Vagina (tissue), 2 donors: ENCODE data around the gene POLR2I. TPM values are rescaled to one million over a fixed set of nuclear protein-coding genes. Genes with fewer than 3 reads are reported as not detected.

ENCODE experiments used
- DNase-seq, 2 donors: peaks; one replicate each; pipeline ENCODE4 v3.0.0-alpha.2; 2017; ENCODE audit errors: extremely low spot score in 2 of 2
- H3K27ac ChIP-seq: fragments of 200-600 bp; sonication (generic); one replicate; pipeline ENCODE4 v1.5.1; 2019
- H3K27me3 ChIP-seq: fragments of 200-600 bp; sonication (generic); one replicate; pipeline ENCODE4 v1.5.1; 2019
- H3K36me3 ChIP-seq, 2 donors: fragments of 200-600 bp; sonication (generic); one replicate each; pipeline ENCODE4 v1.5.1; 2017 to 2019
- H3K4me1 ChIP-seq: fragments of 200-600 bp; sonication (generic); one replicate; pipeline ENCODE4 v1.5.1; 2019
- H3K4me3 ChIP-seq, 2 donors: fragments of 200-600 bp; sonication (generic); 1 replicate in 1 of 2; 2 replicates in 1 of 2; pipeline ENCODE4 v1.5.1; 2016 to 2019
- H3K9me3 ChIP-seq: fragments of 200-600 bp; sonication (generic); one replicate; pipeline ENCODE4 v1.5.1; 2019
- CTCF ChIP-seq, 3 experiments: fragments of 450-650 bp in 2 of 3; fragments of 200-600 bp in 1 of 3; sonication (generic) in 1 of 3; IDR thresholded peaks; one replicate each; pipeline ENCODE4 v1.5.1; 2017 to 2019; ENCODE audit warnings: antibody characterized with exemption in 3 of 3, mild to moderate bottlenecking in 2 of 3, moderate library complexity in 2 of 3
- POLR2A ChIP-seq, 2 donors: fragments of 450-650 bp; IDR thresholded peaks; one replicate each; pipeline ENCODE4 v1.6.1; 2017; ENCODE audit warnings: antibody characterized with exemption in 2 of 2, mild to moderate bottlenecking in 2 of 2, moderate library complexity in 2 of 2
- POLR2AphosphoS5 ChIP-seq, 2 donors: sonication (generic); formaldehyde crosslinking; IDR thresholded peaks; one replicate each; pipeline ENCODE4 v1.9.0; 2017; ENCODE audit warnings: antibody characterized with exemption in 2 of 2, mild to moderate bottlenecking in 2 of 2, low read depth in 1 of 2; ENCODE audit not compliant: insufficient read depth in 1 of 2
- intact Hi-C: fragments of 100-400 bp; cut with DNase I; formaldehyde crosslinking; loops from one replicate; pipeline ENCODE4 v1.15.1; 2023
- total RNA-seq: library from RNA; depleted of rRNA; stranded (reverse); fragments of >200 nt; gene quantifications from one replicate; pipeline ENCODE4 v1.2.3, GENCODE V29; 2016

Gene POLR2I
- total RNA-seq, 1 donor from 2014 or later, result 108 TPM

GRCh38 chr19:36111200-36111539 lies 3.5 kb downstream of the POLR2I start:
- no peak overlapping the region for H3K4me3 ChIP-seq
- no peak for DNase-seq
- H3K36me3 ChIP-seq, result peaks cover 0 to 18% of the 10 kb centered on the region in 2 donors
- intact Hi-C loops, result loop anchor here (10.0 kb wide), 1 partner anchor 56 kb away; the partner anchor contains the start of genes THAP8 and WDR62
- H3K9me3 ChIP-seq, result no peaks in the 10 kb centered on the region
- no peaks in the 10 kb centered on the region for H3K27me3 ChIP-seq
- H3K27ac ChIP-seq, result no peak overlapping the region
- TF ChIP-seq CTCF (IDR thresholded peaks at IDR 0.05), result no peak
- no peak for TF ChIP-seq POLR2AphosphoS5 (IDR thresholded peaks at IDR 0.05; ENCODE audit: insufficient read depth in 1 of 2, low read depth in 1 of 2)
- no peak for TF ChIP-seq POLR2A (IDR thresholded peaks at IDR 0.05)
- H3K4me1 ChIP-seq, result peaks cover 16% of the 10 kb centered on the region

GRCh38 chr19:36110487-36111199 lies 4.0 kb downstream of the POLR2I start, which contains the start of gene OVOL3:
Gene OVOL3, plus strand, starts transcription at chr19:36111143. Its CDS starts 60 bp downstream, at chr19:36111203.
- H3K27ac ChIP-seq, result no peak within 1 kb of the TSS
- intact Hi-C loops, result loop anchor here (10.0 kb wide), 1 partner anchor 56 kb away; the partner anchor contains the start of genes THAP8 and WDR62
- peaks cover 11% of the 10 kb centered on the region for H3K4me1 ChIP-seq
- H3K9me3 ChIP-seq, result no peaks in the 10 kb centered on the region
- H3K36me3 ChIP-seq, result peaks cover 0 to 18% of the 10 kb centered on the region in 2 donors
- TF ChIP-seq POLR2A (IDR thresholded peaks at IDR 0.05) (no peak), POLR2AphosphoS5 (IDR thresholded peaks at IDR 0.05; ENCODE audit: insufficient read depth in 1 of 2, low read depth in 1 of 2) (no peak), CTCF (IDR thresholded peaks at IDR 0.05) (no peak)
- no peak within 1 kb of the TSS for H3K4me3 ChIP-seq
- DNase-seq, result no peak
- H3K27me3 ChIP-seq, result no peaks in the 10 kb centered on the region

- TF ChIP-seq CTCF (IDR thresholded peaks at IDR 0.05), result no peak
- TF ChIP-seq POLR2A (IDR thresholded peaks at IDR 0.05), result no peak
- no peak for TF ChIP-seq POLR2AphosphoS5 (IDR thresholded peaks at IDR 0.05; ENCODE audit: insufficient read depth in 1 of 2, low read depth in 1 of 2)
- Histone ChIP-seq H3K4me3 (no peak overlapping the region), H3K4me1 (peaks cover 5% of the 10 kb centered on the region), H3K9me3 (no peaks in the 10 kb centered on the region), H3K27me3 (no peaks in the 10 kb centered on the region), H3K27ac (no peak overlapping the region), H3K36me3 (peaks cover 0 to 18% of the 10 kb centered on the region in 2 donors)
- DNase-seq, result no peak
- intact Hi-C loops, result no loop called here
Observed at GRCh38 chr19:36108684-36109083, 6.0 kb downstream of the POLR2I start.

- no peak overlapping the region for H3K27ac ChIP-seq
- intact Hi-C loops, result no loop called here
- H3K27me3 ChIP-seq, result no peaks in the 10 kb centered on the region
- no peak overlapping the region for H3K4me3 ChIP-seq
- no peak for DNase-seq
- H3K9me3 ChIP-seq, result no peaks in the 10 kb centered on the region
- no peaks in the 10 kb centered on the region for H3K4me1 ChIP-seq
- TF ChIP-seq POLR2A (IDR thresholded peaks at IDR 0.05), result no peak
- no peak for TF ChIP-seq CTCF (IDR thresholded peaks at IDR 0.05)
- TF ChIP-seq POLR2AphosphoS5 (IDR thresholded peaks at IDR 0.05; ENCODE audit: insufficient read depth in 1 of 2, low read depth in 1 of 2), result no peak
- H3K36me3 ChIP-seq, result peaks cover 0 to 3% of the 10 kb centered on the region in 2 donors
Observed at GRCh38 chr19:36106991-36107390, 7.7 kb downstream of the POLR2I start.

- DNase-seq, result no peak
- Histone ChIP-seq H3K9me3 (no peaks in the 10 kb centered on the region), H3K27ac (no peak overlapping the region), H3K36me3 (no peaks in the 10 kb centered on the region), H3K4me1 (peaks cover 1% of the 10 kb centered on the region), H3K4me3 (no peak overlapping the region), H3K27me3 (no peaks in the 10 kb centered on the region)
- TF ChIP-seq CTCF (IDR thresholded peaks at IDR 0.05), result no peak
- no peak for TF ChIP-seq POLR2AphosphoS5 (IDR thresholded peaks at IDR 0.05; ENCODE audit: insufficient read depth in 1 of 2, low read depth in 1 of 2)
- no peak for TF ChIP-seq POLR2A (IDR thresholded peaks at IDR 0.05)
- intact Hi-C loops, result no loop called here
Observed at GRCh38 chr19:36106441-36106840, 8.2 kb downstream of the POLR2I start.
